Natural killer cell (primary cell): Measurements from ENCODE around the gene LEFTY2. TPM values are rescaled to one million over a fixed set of nuclear protein-coding genes. Genes with fewer than 3 reads are reported as not detected.

Source experiments
- ATAC-seq, 3 donors: fragments of 150-1000 bp in 2 of 3; fragments of 200-7000 bp in 1 of 3; cut with Tn5 transposase; 1 replicate in 1 of 3; 2 replicates in 2 of 3; pipeline ENCODE4 v1.10.0; 2021; ENCODE audit warnings: mild to moderate bottlenecking in 2 of 3, moderate library complexity in 2 of 3
- DNase-seq, 2 donors: peaks; one replicate each; pipeline versions ENCODE4 v3.0.0 to v3.0.0-alpha.2; 2013 to 2021; ENCODE audit warnings: mixed read lengths in 1 of 2
- H3K27ac ChIP-seq: one replicate; pipeline ENCODE4 v1.5.1; 2013; ENCODE audit warnings: mild to moderate bottlenecking, low read length
- H3K27me3 ChIP-seq: one replicate; pipeline ENCODE4 v1.6.1; 2013; ENCODE audit warnings: low read length; ENCODE audit not compliant: control insufficient read depth, insufficient read depth
- H3K36me3 ChIP-seq: one replicate; pipeline ENCODE4 v1.6.1; 2013; ENCODE audit warnings: low read length; ENCODE audit not compliant: control insufficient read depth, insufficient read depth
- H3K4me1 ChIP-seq: one replicate; pipeline ENCODE4 v1.6.1; 2013; ENCODE audit warnings: low read length; ENCODE audit not compliant: control insufficient read depth, insufficient read depth
- H3K4me3 ChIP-seq: one replicate; pipeline ENCODE4 v1.5.1; 2013; ENCODE audit warnings: low read length
- H3K9me3 ChIP-seq: one replicate; pipeline ENCODE4 v1.6.1; 2013; ENCODE audit warnings: low read length; ENCODE audit not compliant: control insufficient read depth, insufficient read depth
- H3K27ac Mint-ChIP-seq, 2 donors: one replicate each; pipeline ENCODE4 v1.8.0; 2022; ENCODE audit warnings: mild to moderate bottlenecking in 2 of 2, mixed read lengths in 2 of 2, moderate library complexity in 1 of 2
- H3K27me3 Mint-ChIP-seq, 2 donors: one replicate each; pipeline ENCODE4 v1.8.0; 2022; ENCODE audit warnings: low read depth in 2 of 2, mixed read lengths in 2 of 2
- H3K36me3 Mint-ChIP-seq: one replicate; pipeline ENCODE4 v1.8.0; 2022; ENCODE audit warnings: mixed read lengths
- H3K4me1 Mint-ChIP-seq, 2 donors: one replicate each; pipeline ENCODE4 v1.8.0; 2022; ENCODE audit warnings: mixed read lengths in 2 of 2
- H3K4me3 Mint-ChIP-seq: one replicate; pipeline ENCODE4 v1.8.0; 2022; ENCODE audit warnings: mild to moderate bottlenecking, moderate library complexity, mixed read lengths
- H3K9me3 Mint-ChIP-seq, 2 donors: one replicate each; pipeline ENCODE4 v1.8.0; 2022; ENCODE audit warnings: mixed read lengths in 2 of 2
- WGBS: methylation state at CpG from one replicate; pipeline ENCODE4 v1.1.7; 2013; ENCODE audit warnings: missing lambda C conversion rate; ENCODE audit not compliant: insufficient coverage; 5-methylcytosine and 5-hydroxymethylcytosine counted together
- intact Hi-C: fragments of 100-400 bp; cut with micrococcal nuclease; formaldehyde crosslinking; loops from one replicate; pipeline ENCODE4 v1.14.2; 2022
- total RNA-seq, 4 donors: library from RNA; stranded (reverse); fragments of 120-200 nt in 1 of 4; gene quantifications; one replicate each; pipeline versions ENCODE4 v1.2.3 to v1.2.4, GENCODE V29; 2013 to 2022
- TF ChIP-seq, protein P1 (sequence below): fragments of 200-600 bp; IDR thresholded peaks from one replicate; pipeline ENCODE4 v1.8.0; 2022; ENCODE audit warnings: antibody characterized with exemption

LEFTY2 gene, protein sequence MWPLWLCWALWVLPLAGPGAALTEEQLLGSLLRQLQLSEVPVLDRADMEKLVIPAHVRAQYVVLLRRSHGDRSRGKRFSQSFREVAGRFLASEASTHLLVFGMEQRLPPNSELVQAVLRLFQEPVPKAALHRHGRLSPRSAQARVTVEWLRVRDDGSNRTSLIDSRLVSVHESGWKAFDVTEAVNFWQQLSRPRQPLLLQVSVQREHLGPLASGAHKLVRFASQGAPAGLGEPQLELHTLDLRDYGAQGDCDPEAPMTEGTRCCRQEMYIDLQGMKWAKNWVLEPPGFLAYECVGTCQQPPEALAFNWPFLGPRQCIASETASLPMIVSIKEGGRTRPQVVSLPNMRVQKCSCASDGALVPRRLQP
- not detected for total RNA-seq
- total RNA-seq (2013) = not detected

GRCh38 chr1:225941187-225941941 lies at the start of gene LEFTY2:
Gene LEFTY2 (minus strand): TSS chr1:225941220. CDS start chr1:225941140, 80 bp downstream.
- DNase-seq (no peak), ATAC-seq (no peak)
- Histone ChIP-seq H3K9me3 (no peaks in the 10 kb centered on the region), H3K4me1 (peaks cover 20% of the 10 kb centered on the region), H3K27me3 (no peaks in the 10 kb centered on the region), H3K36me3 (no peaks in the 10 kb centered on the region), H3K27ac (no peak within 1 kb of the TSS), H3K4me3 (no peak within 1 kb of the TSS)
- Mint-ChIP-seq H3K4me1 (peaks cover 20 to 26% of the 10 kb centered on the region in 2 donors), H3K4me3 (no peak within 1 kb of the TSS), H3K27ac (no peak within 1 kb of the TSS), H3K27me3 (peaks cover 0 to 5% of the 10 kb centered on the region in 2 donors), H3K9me3 (no peaks in the 10 kb centered on the region), H3K36me3 (no peaks in the 10 kb centered on the region)
- TF ChIP-seq, protein P1, sequence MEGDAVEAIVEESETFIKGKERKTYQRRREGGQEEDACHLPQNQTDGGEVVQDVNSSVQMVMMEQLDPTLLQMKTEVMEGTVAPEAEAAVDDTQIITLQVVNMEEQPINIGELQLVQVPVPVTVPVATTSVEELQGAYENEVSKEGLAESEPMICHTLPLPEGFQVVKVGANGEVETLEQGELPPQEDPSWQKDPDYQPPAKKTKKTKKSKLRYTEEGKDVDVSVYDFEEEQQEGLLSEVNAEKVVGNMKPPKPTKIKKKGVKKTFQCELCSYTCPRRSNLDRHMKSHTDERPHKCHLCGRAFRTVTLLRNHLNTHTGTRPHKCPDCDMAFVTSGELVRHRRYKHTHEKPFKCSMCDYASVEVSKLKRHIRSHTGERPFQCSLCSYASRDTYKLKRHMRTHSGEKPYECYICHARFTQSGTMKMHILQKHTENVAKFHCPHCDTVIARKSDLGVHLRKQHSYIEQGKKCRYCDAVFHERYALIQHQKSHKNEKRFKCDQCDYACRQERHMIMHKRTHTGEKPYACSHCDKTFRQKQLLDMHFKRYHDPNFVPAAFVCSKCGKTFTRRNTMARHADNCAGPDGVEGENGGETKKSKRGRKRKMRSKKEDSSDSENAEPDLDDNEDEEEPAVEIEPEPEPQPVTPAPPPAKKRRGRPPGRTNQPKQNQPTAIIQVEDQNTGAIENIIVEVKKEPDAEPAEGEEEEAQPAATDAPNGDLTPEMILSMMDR = no peak
- intact Hi-C loops = no loop called here
- 90% methylated on average over 6 of the region's 6 CpGs for WGBS

DNA sequence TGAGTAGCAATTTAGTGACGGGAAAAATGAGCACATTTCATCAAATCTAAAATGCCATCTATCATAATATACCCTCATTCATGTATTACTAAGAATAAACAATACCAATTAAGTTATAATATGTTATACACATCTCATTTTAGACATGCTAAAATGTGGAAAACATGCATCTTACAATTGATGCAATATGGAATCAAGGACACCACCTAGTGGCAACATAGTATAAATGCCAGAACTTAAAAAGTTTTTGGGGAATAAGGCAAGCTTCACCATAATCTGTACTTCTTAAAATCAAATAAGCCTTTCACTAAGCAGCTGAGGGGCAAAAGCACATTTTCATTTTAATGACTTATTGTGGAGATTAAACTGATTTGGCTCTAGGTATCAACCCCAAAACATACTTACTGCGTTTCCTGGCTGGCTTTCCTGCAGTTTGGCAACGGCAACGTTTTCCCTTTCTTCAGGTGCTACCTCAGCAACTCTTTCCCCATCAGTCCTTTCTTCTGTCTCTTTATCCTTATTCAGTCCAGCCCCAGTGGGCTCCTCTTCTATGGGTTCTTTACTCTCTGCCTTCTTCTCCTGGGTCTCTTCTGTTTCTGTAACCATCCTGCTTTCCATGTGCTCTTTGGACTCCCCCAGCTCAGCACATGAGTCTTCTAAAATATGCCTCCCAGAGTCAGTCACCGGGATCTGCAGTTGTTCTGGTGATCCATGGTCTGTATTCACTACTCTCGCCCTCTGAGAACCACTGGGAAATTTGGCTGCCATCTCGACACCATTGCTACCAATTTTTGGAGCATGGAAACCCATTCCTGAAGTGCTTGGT lies 46.7 kb upstream of the LEFTY2 start:
- Histone ChIP-seq H3K27ac (no peak overlapping the region), H3K36me3 (peaks cover 82% of the 10 kb centered on the region), H3K4me1 (peaks cover 3% of the 10 kb centered on the region), H3K9me3 (no peaks in the 10 kb centered on the region), H3K4me3 (no peak overlapping the region), H3K27me3 (no peaks in the 10 kb centered on the region)
- DNase-seq = peak in 1 of 2 donors; percentile 67
- Mint-ChIP-seq H3K27me3 (no peaks in the 10 kb centered on the region), H3K4me1 (peaks cover 12 to 17% of the 10 kb centered on the region in 2 donors), H3K4me3 (no peak overlapping the region), H3K36me3 (peaks cover 36% of the 10 kb centered on the region), H3K9me3 (no peaks in the 10 kb centered on the region), H3K27ac (peak overlapping the region; percentile 24 to 75)
- TF ChIP-seq, protein P1 = peak; percentile 82
- ATAC-seq = peak in 2 of 3 donors; percentile 46 to 63
- WGBS = 92% methylated on average over 6 of the region's 7 CpGs
- intact Hi-C loops = no loop called here

DNA sequence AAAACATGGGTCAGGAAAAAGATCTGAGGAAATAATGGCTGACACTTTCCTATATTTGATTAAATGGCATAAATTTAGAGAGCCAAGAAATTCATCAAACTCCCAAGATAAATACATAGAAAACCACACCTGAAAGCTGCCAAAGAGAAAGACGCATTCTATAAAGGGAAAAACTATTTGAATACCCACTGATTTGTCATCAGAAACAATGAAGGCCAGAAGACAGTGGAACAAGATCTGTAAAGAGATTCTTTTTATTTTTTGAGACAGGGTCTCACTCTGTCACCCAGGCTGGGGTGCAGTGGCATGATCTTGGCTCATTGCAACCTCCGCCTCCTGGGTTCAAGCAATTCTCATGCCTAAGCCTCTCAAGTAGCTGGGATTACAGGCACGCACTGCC lies 40.7 kb upstream of the LEFTY2 start:
- H3K9me3 Mint-ChIP-seq = no peaks in the 10 kb centered on the region
- H3K4me3 Mint-ChIP-seq = no peak overlapping the region
- WGBS = 100% methylated on average over 2 of the region's 3 CpGs
- Histone ChIP-seq H3K4me3 (no peak overlapping the region), H3K4me1 (peaks cover 17% of the 10 kb centered on the region), H3K27ac (no peak overlapping the region), H3K9me3 (no peaks in the 10 kb centered on the region), H3K27me3 (no peaks in the 10 kb centered on the region), H3K36me3 (peaks cover 58% of the 10 kb centered on the region)
- H3K27ac Mint-ChIP-seq = no peak overlapping the region
- intact Hi-C loops = no loop called here
- no peak for DNase-seq
- H3K27me3 Mint-ChIP-seq = no peaks in the 10 kb centered on the region
- TF ChIP-seq, protein P1 = no peak
- H3K36me3 Mint-ChIP-seq = peaks cover 41% of the 10 kb centered on the region
- H3K4me1 Mint-ChIP-seq = peaks cover 16 to 17% of the 10 kb centered on the region in 2 donors
- ATAC-seq = no peak
